A673 (cell line): ENCODE measurements around the gene COL13A1.

Source experiments
- CTCF ChIP-seq: fragments of 300-800, 200-600 bp; sonication (generic); conservative IDR thresholded peaks from 2 replicates; pipeline ENCODE4 v1.5.1; 2017; ENCODE audit warnings: low read depth, mild to moderate bottlenecking, antibody characterized with exemption, low read length, moderate library complexity, mixed read lengths
- EZH2 ChIP-seq: fragments of 200-600 bp; sonication (generic); IDR thresholded peaks from 2 replicates; pipeline ENCODE4 v1.6.1; 2017; ENCODE audit warnings: borderline replicate concordance, low read depth, mild to moderate bottlenecking, mixed read lengths, antibody characterized with exemption, low read length; ENCODE audit not compliant: poor library complexity, severe bottlenecking

- TF ChIP-seq CTCF: no peak
- TF ChIP-seq EZH2: no peak
Observed at GRCh38 chr10:69979174-69979573, 177.5 kb downstream of the COL13A1 start.
